HTR-8/SVneo (cell line): ENCODE results near the gene DYRK4.
"Not testable (repeated sequence)": the region's sequence is repeated elsewhere in the genome, so short reads cannot be mapped to it uniquely, and the experiment has no call there.

Experiments
- DNase-seq: peaks from one replicate; pipeline ENCODE4 v3.0.0; 2011; ENCODE audit warnings: low spot score, mixed read lengths; ENCODE audit not compliant: insufficient read length
- FAIRE-seq: peaks from 2 replicates; lab custom pipeline; 2011; peaks lifted over from hg19 to GRCh38; lab: Jason Lieb, UNC

DYRK4 gene, protein sequence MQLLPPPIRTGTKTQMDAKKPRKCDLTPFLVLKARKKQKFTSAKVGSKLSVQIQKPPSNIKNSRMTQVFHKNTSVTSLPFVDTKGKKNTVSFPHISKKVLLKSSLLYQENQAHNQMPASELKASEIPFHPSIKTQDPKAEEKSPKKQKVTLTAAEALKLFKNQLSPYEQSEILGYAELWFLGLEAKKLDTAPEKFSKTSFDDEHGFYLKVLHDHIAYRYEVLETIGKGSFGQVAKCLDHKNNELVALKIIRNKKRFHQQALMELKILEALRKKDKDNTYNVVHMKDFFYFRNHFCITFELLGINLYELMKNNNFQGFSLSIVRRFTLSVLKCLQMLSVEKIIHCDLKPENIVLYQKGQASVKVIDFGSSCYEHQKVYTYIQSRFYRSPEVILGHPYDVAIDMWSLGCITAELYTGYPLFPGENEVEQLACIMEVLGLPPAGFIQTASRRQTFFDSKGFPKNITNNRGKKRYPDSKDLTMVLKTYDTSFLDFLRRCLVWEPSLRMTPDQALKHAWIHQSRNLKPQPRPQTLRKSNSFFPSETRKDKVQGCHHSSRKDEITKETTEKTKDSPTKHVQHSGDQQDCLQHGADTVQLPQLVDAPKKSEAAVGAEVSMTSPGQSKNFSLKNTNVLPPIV

DNA sequence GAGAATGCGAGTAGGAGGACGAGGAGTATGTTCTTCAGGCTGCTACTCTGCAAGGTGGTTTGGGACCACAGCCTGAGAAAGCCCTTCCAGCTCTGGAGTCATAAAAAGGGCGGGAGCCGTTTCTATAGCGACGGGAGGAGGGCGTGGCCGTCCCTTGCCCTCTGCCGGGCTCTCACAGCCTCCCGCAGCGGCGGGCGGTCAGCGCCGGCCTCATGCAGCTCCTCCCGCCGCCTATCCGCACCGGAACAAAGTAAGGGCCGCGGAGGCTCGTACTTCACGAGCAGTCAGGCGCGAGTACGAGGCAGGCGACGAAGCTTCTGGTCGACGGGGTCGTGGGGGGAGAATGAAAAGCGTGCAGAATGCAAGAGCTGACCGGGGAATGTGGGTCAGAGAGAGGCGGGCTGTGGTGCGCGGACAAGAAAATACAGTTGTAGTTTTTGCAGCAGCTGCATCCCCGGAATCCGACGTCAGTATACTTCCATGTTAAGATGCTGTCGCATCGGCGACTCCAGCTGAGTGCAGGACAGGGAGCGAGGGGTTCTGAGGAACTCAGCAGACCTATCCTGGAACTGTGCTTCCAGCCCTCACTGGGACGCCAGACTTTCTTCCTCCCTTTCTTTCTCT, at the start of gene DYRK4:
DYRK4 (plus strand) TSS at position 175 of the 624 bp plus-strand sequence; CDS start at position 213, 38 bp downstream.
- DNase-seq, result no peak
- FAIRE-seq, result peak; percentile 4

DNA sequence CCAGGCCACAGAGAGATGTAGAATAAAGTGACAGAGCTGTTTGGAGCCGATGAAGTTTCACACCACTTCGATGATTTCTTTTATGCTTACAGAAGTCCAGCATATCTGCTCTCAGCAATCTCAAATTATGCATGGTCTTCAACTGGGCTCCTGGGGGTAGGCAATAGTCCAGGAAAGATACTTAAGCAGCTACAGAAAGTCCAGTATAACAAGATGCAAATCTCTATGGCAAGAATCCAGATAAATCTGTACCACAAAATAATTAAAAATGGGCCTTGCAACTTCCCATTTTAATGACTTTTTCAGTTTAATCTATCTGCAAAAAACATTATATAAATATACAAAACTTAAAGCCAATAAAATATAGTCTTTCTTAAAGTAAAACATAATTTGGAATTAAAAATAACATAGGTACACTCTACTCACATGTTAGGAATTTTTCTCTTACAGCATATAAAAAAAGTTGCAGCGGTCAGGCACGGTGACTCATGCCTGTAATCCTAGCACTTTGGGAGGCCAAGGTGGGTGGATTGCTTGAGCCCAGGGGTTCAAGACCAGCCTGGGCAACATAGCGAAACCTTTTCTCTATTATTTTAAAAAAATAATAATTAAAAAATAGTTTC, 43.8 kb upstream of the DYRK4 start:
- FAIRE-seq (no peak), DNase-seq (peak; percentile 23)

DNA sequence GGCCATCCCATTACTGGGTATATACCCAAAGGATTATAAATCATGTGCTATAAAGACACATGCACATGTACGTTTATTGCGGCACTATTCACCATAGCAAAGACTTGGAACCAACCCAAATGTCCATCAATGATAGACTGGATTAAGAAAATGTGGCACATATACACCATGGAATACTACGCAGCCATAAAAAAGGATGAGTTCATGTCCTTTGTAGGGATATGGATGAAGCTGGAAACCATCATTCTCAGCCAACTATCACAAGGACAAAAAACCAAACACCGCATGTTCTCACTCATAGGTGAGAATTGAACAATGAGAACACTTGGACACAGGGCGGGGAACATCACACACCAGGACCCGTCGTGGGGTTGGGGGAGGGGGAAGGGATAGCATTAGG, 38.6 kb upstream of the DYRK4 start:
- FAIRE-seq, DNase-seq: not testable (repeated sequence)

DNA sequence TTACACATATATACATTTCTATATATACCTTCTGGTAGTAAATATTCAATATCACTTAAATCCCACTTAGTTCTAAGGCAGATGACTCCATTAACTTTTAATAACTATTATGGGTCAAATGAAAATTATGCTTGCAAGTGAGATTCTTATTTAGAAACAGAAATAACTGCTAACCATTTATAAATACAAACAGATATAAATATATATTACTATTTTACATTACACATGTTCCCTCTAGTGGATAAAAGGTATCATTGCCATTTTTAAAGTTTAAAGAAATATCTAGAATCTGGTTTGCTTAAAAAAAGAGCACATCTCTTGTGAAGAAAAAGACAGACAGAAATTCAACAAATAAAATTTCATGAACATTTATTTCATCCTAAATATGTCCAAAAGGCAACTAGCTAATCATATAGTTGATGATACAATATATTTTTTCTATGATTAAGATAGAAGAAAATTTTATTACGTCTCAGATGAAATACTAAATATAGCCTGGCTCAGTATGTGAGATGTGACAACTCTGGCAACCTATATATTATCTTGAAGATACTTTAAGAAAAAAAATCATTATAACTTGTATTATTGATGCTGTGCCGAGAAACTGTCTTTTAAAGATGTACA, 35.0 kb upstream of the DYRK4 start:
- FAIRE-seq, result no peak
- DNase-seq, result peak; percentile 19

DNA sequence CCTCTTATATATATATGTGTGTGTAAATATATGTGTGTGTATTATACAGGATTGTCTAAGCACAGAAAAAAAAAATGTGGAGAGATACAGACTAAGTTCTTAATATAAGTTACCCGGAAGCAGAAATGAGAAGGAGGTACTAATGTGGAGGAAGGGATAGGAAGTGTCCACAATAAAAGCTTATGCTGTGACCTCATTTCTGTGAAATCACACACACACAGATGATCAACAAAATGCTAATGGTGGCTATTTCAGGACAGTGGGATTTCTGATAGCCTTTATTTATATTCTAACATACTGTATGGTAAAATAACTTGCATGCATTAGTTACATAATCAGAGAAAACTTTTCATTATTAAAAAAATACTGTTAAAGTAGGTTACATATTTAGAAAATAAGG, 31.8 kb upstream of the DYRK4 start:
- DNase-seq (no peak), FAIRE-seq (no peak)

DNA sequence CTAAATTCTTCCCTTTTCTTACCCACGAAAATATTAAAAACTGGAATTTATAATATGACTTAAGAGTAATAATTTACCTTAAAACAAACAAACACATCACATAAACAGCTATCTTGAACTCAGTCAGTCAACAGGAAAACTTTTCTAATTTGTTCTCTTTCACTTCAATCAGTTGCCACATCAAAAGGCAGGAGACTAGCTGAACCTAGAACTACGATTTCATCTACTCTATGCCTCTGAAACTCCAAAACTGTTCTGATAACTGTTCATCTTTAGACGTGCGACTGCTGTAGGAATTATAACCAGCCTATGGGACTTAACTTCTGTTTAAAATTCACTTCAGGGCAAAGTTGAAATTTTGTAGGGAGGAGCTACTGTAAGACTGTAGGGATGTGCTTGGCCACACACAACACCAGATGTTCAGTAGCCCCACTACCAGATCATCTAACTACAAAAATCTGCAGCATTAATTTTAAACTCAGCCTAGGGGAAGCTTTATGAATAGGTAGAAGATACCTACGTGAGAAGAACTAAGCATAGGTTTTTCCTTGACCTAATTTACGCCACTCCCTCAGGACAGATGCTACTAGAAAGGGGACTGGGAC, 30.9 kb upstream of the DYRK4 start:
- DNase-seq, result no peak
- FAIRE-seq, result no peak

DNA sequence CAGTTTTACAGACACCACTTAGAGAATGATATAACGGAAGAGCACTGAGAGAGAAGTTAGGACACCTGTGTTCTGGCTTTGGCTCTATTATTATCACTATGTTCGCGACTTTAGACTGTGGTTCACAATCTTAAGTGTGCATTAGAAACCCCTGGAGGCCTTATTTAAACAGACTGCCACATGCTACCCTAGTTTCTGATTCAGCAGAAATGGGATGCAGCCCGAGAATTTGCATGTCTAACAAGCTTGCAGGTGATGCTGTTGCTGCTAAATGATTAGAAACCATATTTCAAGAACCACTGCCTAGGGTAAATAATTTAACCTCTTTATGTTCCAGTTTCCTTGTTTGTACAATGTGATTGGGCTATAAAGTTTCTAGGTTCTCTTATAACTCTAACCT, 26.9 kb upstream of the DYRK4 start:
- DNase-seq, result no peak
- no peak for FAIRE-seq

DNA sequence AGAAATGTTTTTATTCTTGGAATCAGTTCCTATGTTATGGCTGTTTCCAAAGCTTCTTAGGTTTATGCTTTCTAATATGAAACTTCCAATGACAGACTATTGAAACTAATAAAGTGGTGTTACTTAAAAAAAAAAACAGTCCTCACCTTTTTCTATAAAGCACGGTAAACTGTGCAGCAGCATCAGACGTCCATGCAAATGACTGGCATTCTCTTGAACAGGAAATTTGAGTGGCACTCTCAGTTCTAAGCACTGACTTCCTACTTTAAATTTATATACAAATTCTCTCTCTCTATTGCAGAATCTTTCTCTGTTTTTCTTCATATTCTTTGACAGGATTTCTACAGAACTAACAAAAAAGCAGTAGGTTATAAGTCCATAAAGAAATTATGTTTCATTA, 26.1 kb upstream of the DYRK4 start:
- FAIRE-seq, result no peak
- DNase-seq, result no peak

DNA sequence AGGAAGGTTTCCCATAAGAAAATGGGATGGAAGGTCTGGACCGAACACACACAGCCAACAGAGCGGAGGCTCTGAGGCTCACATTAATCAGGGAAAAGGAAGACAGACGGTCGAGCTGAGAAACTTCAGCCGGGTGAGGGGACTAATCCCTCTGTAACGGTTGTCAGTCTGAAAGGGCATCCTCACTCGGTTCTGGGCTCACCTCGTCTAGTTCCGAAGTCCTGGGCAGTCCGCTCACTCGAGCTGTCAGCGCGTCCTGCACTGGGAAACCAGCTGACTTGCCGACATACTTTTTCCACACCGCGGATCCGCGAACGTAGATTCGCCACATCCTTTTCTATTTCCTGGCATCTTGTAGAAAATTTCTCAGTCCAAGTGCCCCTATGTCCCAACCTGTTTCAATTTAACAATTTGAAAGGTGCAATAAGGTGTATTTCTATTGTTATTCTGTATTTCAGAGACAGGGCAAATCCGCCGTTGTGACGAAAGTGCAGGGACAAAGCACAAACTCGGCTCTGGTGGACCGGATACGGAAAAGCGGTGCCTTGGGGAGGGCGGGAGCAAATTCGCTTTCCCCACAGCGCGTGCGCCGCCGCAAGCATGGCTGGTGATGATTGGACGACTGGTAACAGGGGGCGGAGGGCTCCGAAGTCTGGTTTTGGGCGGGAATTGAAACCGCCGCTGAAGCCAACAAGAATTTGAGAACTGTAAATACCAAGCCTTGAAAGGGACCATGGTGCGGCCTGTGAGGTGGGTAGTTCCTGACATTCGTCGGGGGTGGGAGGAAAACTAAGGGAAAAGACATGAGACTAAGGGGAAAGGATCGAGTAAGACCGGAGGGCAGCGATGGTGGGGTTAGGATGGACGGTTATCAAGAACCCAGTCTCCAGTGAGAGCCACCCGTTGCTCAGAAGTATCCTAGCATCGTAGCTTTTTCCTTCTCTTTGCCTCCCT, 23.5 kb upstream of the DYRK4 start, which contains the start of gene RAD51AP1:
RAD51AP1 (plus strand) TSS at position 684 of the 954 bp plus-strand sequence; CDS start at position 734, 50 bp downstream.
- FAIRE-seq (peak; percentile 99), DNase-seq (peak; percentile 97)

DNA sequence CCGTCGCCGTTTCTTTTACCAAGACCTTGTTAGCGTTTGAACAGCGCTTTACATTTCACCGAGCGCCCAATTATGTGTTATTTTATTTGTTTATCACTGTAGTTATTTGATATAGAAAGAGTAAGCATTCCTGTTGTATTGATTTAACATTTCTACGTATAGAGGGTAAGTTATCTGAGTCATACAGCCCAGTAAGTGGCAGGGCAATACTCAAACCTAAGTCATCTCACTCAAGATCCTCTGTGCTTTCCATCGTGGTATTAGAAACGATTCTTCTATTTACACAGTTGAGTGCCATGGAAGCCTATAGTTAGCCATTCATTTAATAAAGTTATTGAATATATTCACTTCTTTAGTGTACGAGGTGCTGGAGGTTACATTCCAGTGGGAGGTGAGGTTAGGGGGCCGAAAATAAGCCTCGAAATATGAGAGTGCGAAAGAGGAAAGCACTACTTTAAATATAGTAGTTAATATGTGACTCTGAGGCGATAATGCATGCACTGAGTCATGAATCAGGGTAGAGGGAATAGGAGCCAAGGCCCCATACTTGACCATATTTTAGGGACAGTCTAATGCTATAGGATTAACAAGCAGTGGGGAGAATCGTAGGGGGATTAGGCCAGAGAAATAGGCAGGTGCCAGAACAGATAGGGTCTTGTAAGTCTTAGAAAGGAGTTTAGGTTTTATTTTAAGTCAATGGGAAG, 22.7 kb upstream of the DYRK4 start:
- DNase-seq (no peak), FAIRE-seq (peak; percentile 28)

DNA sequence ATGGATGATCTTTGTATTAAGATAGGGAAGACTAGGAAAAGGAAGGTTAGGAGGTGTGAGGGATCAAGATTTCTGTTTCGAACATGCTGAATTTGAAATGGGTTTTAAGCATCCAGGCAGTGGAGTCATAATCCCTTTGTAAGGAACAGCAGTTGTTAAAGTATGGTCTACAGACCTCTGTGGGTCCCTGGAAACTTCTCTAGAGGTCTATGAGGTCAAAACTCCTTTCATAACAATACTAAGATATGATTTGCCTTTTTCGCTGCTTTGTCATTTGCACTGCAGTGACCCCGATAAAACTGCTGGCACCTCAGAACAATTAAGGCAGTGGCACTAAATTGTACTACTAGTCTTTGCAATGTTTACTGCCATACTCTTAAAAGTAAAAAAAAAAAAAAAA, 21.8 kb upstream of the DYRK4 start:
- DNase-seq (no peak), FAIRE-seq (peak; percentile 65)

DNA sequence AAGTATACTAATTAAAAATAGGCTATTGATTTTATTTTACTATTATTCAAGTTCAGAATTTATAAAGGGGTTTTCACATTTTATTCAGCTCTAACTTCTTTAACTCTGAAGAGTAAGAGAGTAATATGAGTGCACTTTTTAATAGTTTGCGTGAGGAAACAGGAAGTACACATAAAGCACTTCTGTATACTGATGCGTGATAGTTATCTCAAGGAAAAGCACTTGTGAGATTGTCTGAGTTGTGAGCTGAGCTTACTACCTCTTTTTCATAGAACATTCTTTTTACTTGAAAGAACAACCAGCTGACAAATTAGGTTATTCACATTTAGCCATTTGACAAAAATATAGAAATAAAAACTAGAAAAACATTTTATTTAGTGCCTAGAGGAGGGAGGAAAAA, 21.4 kb upstream of the DYRK4 start:
- FAIRE-seq, result no peak

DNA sequence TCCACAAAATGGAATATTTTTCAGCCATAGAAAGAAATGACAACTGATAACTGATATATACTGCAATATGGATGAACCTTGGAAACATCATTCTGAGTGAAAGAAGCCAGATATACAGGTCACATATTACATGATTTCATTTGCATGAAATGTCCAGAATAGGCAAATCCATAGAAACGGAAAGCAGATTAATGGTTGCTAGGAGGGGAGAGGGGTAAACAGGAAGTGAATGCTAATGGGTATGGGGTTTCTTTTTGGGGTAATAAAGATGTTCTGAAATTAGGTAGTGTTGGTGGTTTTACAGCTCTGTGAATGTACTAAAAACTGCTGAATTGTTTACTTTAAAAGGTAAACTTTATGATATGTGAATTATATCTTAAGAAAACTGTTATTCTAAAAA, 16.8 kb upstream of the DYRK4 start:
- no peak for DNase-seq

More for the DNA sequence above, 21.4 kb upstream of the DYRK4 start:
- DNase-seq, result no peak

DNA sequence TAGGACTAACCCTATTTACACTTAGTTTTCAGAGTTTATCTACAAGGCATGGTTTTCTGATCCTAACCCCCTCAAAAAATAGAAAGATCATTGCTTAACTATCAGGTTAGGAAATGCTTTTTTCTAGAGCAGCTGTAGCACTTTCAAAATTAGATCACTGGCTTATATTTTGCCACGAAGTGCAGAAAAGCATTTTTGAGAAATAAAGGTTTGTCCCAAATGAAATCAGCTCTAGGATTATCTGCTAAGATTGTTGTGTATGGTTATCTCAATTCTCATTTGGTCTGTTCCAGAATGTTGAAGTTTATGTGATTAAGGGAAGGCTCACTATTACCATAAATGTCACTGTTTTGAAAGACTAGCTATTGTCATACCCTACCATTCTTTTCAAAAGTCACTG, 9.8 kb upstream of the DYRK4 start:
- FAIRE-seq, result no peak
- no peak for DNase-seq

More for the DNA sequence above, 16.8 kb upstream of the DYRK4 start:
- no peak for FAIRE-seq

DNA sequence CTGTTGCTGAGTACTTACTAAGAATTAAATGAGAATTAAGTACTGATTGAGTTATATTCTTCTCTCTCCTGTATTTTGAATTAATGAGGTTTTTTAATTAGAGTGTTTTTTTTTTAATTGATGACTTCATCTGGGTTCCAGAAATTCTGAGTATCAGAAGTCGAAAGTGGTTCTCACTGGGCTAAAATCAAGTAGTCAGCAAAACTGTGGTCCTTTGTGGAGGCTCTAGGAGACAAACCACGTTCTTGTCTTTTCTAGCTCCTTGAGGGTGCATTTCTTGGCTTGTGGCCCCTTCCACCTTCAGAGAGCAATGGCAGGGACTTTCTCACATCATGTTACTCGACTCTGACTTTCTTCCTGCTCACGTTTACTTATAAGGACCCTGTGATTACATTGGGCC, 8.1 kb upstream of the DYRK4 start:
- DNase-seq, result no peak
- no peak for FAIRE-seq

DNA sequence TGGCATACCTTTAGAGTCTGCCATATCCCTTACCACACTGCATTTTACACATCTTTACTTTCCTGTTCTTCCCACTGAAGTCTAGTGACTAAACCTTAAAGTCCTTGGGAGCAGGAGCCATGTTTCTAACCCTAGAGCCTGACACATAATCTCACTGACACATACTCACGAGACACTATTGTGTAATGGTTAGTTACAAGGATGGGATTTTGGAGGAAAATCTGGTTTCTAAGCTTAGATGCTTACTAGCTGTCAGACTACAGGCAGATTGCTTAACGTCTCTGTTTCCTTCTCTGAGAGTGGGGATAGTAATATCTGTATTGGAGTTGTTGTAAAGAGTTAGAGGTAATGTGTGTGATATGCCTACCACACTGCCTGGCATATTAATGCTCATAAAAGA, 6.2 kb upstream of the DYRK4 start:
- FAIRE-seq (no peak), DNase-seq (no peak)

DNA sequence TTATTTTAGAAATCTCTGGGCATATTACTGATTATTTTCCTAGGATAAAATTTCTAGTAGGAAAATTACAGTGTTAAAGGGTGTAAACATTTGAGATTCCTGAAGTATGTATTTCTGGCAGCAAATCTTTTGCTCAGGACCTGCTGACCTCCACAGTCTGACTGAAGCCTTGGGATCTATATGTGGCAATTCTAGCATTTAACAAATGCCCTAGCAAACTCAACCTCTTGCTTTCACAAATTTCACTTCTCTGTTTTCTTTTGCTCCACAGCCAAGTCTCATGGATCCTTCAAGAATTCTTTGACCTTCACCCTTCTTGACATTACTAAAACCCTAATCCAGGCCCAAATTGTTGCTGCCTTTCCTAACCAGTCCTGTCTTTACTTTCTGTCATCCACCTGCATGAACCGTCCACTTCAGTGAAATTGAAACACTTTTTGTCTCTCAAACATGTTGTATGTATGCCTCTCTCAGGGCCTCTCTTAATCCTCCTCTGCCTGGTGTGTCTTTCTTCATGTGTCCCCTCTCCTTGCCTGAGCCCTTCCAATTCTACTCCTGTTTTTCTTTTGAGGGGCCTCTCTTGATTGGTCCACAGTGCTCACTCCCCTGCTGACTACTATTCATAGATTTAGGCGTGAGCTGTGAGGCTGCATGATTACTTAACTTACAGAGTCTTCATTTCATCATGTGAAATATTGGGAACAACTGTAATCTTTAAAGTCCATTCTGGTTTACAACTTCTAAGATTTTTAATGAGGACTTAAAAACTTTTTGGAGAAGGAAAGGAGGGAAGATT, 5.1 kb upstream of the DYRK4 start:
- no peak for DNase-seq
- peak; percentile 69 for FAIRE-seq
